Measurements from ENCODE around the gene NIPAL4. TPM values are rescaled to one million over a fixed set of nuclear protein-coding genes. Genes with fewer than 3 reads are reported as not detected.
A peak's percentile ranks its signal among the peaks of the same experiment; 100 is the strongest.

The NIPAL4 gene
- total and polyA plus RNA-seq, 8 donors, result 0.07 TPM; not detected in 7

DNA sequence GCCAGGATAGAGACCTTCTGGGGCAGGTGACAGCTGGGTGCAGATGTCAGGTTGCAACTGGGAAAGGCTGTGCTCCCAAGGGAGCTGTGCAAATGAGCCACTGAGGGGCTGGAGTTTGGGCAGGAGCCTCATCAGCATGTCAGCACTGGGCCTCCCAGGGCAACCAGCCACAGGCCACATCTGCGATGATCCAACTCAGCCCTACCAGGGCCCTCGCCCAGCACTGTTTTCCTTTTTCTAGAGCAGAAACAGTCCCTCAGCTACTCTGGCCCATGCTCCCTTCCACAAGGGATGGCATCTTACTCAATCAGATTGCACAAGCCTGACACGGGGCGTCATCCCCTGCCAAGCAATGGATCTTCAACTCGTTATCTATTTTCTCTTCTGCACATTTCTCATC is 24.8 kb downstream of the NIPAL4 start:
- H3K9me3 ChIP-seq, result no peaks in the 10 kb centered on the region
- H3K27me3 ChIP-seq, result no peaks in the 10 kb centered on the region
- peak in 2 of 4 donors; percentile 19 to 60 for ATAC-seq
- FAIRE-seq, result no peak
- H3K27ac ChIP-seq, result no peak overlapping the region
- no peak overlapping the region for H3K4me3 ChIP-seq
- no peaks in the 10 kb centered on the region for H3K36me3 ChIP-seq
- TF ChIP-seq, protein P1, sequence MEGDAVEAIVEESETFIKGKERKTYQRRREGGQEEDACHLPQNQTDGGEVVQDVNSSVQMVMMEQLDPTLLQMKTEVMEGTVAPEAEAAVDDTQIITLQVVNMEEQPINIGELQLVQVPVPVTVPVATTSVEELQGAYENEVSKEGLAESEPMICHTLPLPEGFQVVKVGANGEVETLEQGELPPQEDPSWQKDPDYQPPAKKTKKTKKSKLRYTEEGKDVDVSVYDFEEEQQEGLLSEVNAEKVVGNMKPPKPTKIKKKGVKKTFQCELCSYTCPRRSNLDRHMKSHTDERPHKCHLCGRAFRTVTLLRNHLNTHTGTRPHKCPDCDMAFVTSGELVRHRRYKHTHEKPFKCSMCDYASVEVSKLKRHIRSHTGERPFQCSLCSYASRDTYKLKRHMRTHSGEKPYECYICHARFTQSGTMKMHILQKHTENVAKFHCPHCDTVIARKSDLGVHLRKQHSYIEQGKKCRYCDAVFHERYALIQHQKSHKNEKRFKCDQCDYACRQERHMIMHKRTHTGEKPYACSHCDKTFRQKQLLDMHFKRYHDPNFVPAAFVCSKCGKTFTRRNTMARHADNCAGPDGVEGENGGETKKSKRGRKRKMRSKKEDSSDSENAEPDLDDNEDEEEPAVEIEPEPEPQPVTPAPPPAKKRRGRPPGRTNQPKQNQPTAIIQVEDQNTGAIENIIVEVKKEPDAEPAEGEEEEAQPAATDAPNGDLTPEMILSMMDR (IDR thresholded peaks at IDR 0.05), result no peak
- no peak for DNase-seq
- H3K4me1 ChIP-seq, result peaks cover 0 to 12% (median 0%) of the 10 kb centered on the region in 3 donors
- intact Hi-C loops (cut with DNase I), result no loop called here
- WGBS, 2 donors, result 87 to 91% methylated on average over 5 of the region's 5 CpGs

DNA sequence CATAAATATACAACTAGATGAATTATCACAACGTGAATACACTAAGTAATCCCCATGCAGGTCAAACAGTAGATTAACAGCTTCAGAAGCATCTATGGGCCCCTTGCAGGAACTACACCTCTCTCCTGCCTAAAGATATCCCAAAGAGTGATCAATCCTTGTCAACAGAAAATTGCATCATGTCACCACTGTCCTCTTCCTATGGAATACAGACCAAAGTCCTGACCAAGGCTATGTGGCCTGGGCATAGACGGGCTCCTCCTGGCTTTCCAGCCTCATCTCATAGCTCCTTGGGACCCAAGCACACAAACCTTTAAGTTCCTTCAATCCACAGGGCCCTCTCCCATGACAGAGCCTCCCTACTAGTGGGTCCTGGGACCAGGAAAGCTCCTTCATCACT is 25.3 kb downstream of the NIPAL4 start:
- TF ChIP-seq, protein P1 (IDR thresholded peaks at IDR 0.05), result no peak
- Histone ChIP-seq H3K36me3 (no peaks in the 10 kb centered on the region), H3K27ac (no peak overlapping the region), H3K4me1 (peaks cover 0 to 12% (median 0%) of the 10 kb centered on the region in 3 donors), H3K4me3 (no peak overlapping the region), H3K27me3 (no peaks in the 10 kb centered on the region), H3K9me3 (no peaks in the 10 kb centered on the region)
- ATAC-seq, result no peak
- 88 to 92% methylated on average over 2 of the region's 2 CpGs for WGBS, 2 donors
- no peak for DNase-seq
- no peak for FAIRE-seq
- intact Hi-C loops (cut with DNase I), result no loop called here

DNA sequence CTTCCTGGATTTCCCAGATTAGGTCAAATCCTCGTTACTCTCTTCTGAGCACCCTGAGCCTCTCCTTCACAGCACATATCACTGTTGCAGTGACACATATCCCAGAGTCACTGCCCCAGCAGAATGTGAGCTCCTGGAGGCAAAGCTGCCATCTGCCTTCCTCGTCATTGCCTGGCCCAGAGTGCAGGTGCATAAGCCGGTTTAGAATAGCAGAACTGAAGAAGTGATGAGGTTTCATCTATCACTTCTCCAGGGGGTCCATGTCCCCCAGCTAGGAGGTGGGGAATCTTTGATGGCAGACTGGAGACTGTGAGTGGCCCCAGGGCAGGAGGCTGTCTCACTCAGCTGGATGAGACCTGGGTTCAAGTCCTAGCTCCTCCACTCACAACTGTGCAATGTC is 25.8 kb downstream of the NIPAL4 start:
- no peaks in the 10 kb centered on the region for H3K36me3 ChIP-seq
- DNase-seq, result no peak
- H3K9me3 ChIP-seq, result no peaks in the 10 kb centered on the region
- ATAC-seq, result no peak
- FAIRE-seq, result no peak
- intact Hi-C loops (cut with DNase I), result no loop called here
- no peak overlapping the region for H3K27ac ChIP-seq
- no peaks in the 10 kb centered on the region for H3K27me3 ChIP-seq
- WGBS, 2 donors, result 95 to 97% methylated on average over 3 of the region's 3 CpGs
- TF ChIP-seq, protein P1 (IDR thresholded peaks at IDR 0.05), result no peak
- peaks cover 0 to 12% (median 0%) of the 10 kb centered on the region in 3 donors for H3K4me1 ChIP-seq
- H3K4me3 ChIP-seq, result no peak overlapping the region

DNA sequence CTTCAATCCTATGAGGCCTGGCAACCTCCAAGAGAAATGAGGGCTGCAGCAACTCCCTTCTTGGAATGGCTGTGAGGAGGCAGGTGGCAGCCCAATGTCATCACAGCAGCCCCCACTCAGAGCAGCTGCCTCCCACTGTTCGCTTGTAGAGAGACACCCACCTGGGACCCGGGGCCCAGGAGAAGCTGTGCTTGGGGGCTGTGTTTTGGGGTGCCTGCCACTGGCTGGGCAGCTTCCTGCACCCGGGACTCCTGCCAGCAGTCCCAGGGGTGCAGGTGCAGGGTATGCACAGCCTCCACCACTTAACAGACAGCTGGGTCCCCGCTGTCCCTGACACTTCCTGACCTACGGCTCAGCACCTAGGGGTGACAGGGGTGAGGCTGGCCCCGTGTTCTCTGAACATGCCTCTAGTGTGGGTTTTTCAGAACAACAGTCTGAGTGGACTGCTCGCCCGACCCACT is 26.2 kb downstream of the NIPAL4 start:
- intact Hi-C loops (cut with DNase I), result no loop called here
- FAIRE-seq, result no peak

DNA sequence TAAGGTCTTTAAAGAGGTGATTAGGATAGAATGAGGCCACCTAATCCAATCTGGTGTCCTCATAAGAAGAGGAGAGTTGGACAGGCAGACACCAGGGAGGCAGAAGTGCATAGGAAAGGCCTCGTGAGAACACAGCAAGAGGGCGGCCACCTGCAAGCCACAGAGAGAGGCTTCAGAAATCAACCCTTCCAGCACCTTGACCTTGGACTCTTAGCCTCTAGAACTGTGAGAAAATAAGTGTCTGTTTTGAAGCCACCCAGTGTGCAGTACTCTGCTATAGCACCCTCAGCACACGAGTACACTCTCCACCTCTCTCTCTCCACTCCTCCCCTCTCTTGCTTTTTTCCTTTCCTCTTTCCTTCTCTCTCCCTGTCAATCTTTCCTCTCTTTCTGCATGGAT is 26.8 kb downstream of the NIPAL4 start:
- Histone ChIP-seq H3K27me3 (no peaks in the 10 kb centered on the region), H3K9me3 (no peaks in the 10 kb centered on the region), H3K4me1 (peaks cover 0 to 12% (median 0%) of the 10 kb centered on the region in 3 donors), H3K4me3 (no peak overlapping the region), H3K27ac (no peak overlapping the region), H3K36me3 (no peaks in the 10 kb centered on the region)
- peak in 1 of 6 donors; percentile 24 for DNase-seq
- FAIRE-seq, result no peak
- intact Hi-C loops (cut with DNase I), result no loop called here
- TF ChIP-seq, protein P1 (IDR thresholded peaks at IDR 0.05), result no peak
- peak; percentile 59 to 94 (median 72) for ATAC-seq
- 32 to 43% methylated on average over 3 of the region's 3 CpGs for WGBS, 2 donors

More for the DNA sequence above, 26.2 kb downstream of the NIPAL4 start:
- 85 to 88% methylated on average over 8 of the region's 8 CpGs for WGBS, 2 donors
- DNase-seq (peak in 1 of 6 donors; percentile 57), ATAC-seq (peak in 1 of 4 donors; percentile 22)
- Histone ChIP-seq H3K4me3 (no peak overlapping the region), H3K27me3 (no peaks in the 10 kb centered on the region), H3K36me3 (no peaks in the 10 kb centered on the region), H3K9me3 (no peaks in the 10 kb centered on the region), H3K27ac (no peak overlapping the region), H3K4me1 (peaks cover 0 to 12% (median 0%) of the 10 kb centered on the region in 3 donors)
- TF ChIP-seq, protein P1 (IDR thresholded peaks at IDR 0.05), result no peak
